HG03045 (cell line): Measurements from ENCODE around the gene SHC3.

Experiments used
- ATAC-seq: cut with Tn5 transposase; IDR thresholded peaks from one replicate; pipeline ENCODE4 v1.9.1; 2021; ENCODE audit warnings: mild to moderate bottlenecking, moderate library complexity; ENCODE audit not compliant: unreplicated experiment

SHC3 gene

GRCh38 chr9:88971131-88971960 lies 207.3 kb downstream of the SHC3 start:
- ATAC-seq, result no peak

GRCh38 chr9:88969646-88970373 lies 208.8 kb downstream of the SHC3 start:
- ATAC-seq, result no peak

DNA sequence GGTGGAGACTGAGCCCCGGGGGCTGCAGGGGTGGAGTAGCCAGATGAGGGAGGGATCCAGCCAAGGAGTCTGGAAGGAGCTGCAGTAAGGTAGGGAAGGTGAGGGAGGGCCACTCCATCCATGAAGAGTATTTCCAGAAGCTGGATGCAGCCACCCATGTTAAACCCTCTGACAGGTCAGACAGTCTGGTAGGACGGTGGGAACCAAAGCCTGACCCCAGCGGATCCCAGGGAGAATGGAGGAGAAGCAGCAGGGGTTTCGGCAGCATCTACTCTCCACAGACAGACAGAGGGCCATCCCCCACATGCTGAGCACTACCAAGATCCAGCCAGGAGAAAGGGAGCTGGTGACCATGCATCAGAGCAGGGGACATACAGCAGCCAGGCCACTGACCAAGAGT lies 209.8 kb downstream of the SHC3 start:
- ATAC-seq, result no peak

GRCh38 chr9:88966894-88967676 lies 211.5 kb downstream of the SHC3 start:
- no peak for ATAC-seq

GRCh38 chr9:88965473-88965872 lies 213.1 kb downstream of the SHC3 start:
- no peak for ATAC-seq

DNA sequence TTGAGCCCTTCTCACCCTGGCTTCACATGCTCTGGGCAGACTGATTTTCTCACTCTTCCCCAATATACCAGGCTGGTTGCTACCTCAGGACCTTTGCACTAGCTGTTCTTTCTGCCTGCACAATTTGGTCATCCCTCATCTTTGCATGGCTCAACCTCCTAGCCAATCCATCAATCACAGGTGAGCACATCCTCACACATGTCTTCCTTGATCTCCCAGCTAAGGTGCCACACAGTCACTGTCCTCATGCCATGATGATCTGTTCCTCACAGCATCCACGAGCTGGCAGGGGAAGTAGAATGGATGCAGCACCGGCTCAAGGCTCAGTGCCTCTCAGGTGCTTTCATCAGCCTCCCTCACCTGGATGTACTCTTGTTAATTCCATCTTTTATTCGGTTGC lies 218.0 kb downstream of the SHC3 start:
- ATAC-seq, result no peak

GRCh38 chr9:88959727-88960469 lies 218.7 kb downstream of the SHC3 start:
- ATAC-seq, result no peak

DNA sequence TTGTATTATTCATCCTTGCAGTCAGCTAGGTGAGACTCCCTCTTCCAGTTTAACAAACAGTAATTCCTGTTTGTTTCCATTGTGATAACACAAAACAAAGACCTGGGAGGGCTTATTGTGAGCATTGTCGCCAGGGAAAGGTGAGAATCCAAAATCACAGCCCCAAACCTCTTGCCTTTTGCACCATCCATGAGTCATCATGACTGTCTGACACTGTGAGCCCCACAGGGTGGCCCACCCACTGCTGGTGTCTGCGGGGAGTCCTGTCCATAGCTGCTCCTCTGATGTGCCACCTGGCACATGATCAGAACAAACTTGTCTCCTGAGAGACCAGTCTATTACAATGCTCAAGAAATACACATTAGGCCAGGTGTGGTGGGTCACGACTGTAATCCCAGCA lies 221.1 kb downstream of the SHC3 start:
- no peak for ATAC-seq
